SK-N-SH (cell line): ENCODE measurements around the gene EYA2. TPM values are rescaled to one million over a fixed set of nuclear protein-coding genes. Genes with fewer than 3 reads are reported as not detected.

Experiments used
- CTCF ChIA-PET: fragments of 300-600, 350-600 bp; formaldehyde crosslinking; extraction: SDS; loops from one replicate; lab custom pipeline; 2021; lab: Yijun Ruan, JAX
- POLR2A ChIA-PET: fragments of 350-600 bp; sonication (Branson Sonifier 250); formaldehyde crosslinking; extraction: SDS; loops from one replicate; lab custom pipeline; 2020; ENCODE audit warnings: antibody characterized with exemption, inconsistent platforms; lab: Yijun Ruan, JAX
- DNase-seq: peaks from one replicate; pipeline ENCODE4 v3.0.0; 2012
- H2AFZ ChIP-seq: fragments of 200-600 bp; sonication (generic); 2 replicates; pipeline ENCODE4 v1.8.1; 2016; ENCODE audit warnings: antibody characterized with exemption, mild to moderate bottlenecking, low read depth
- H3F3A ChIP-seq: fragments of 200-600 bp; sonication (generic); replicated peaks from 2 replicates; pipeline ENCODE3; 2016; ENCODE audit warnings: antibody characterized with exemption, mild to moderate bottlenecking; ENCODE audit not compliant: insufficient read depth
- H3K27ac ChIP-seq, 2 experiments: fragments of 200-500 bp in 1 of 2; fragments of 200-600 bp in 1 of 2; sonication (Bioruptor generic) in 1 of 2; sonication (generic), shearing (Covaris generic) in 1 of 2; 2 replicates each; pipeline versions ENCODE4 v1.5.1 to v1.6.1; 2014 to 2016; ENCODE audit warnings: low read depth in 2 of 2, inconsistent platforms in 1 of 2, low read length in 1 of 2, mild to moderate bottlenecking in 1 of 2, mixed read lengths in 1 of 2
- H3K27me3 ChIP-seq: fragments of 200-600 bp; sonication (generic), shearing (Covaris generic); 2 replicates; pipeline ENCODE4 v1.6.1; 2016; ENCODE audit warnings: mixed run types; ENCODE audit not compliant: insufficient read depth
- H3K36me3 ChIP-seq, 2 experiments: fragments of 200-500 bp in 1 of 2; fragments of 200-600 bp in 1 of 2; sonication (Bioruptor generic) in 1 of 2; sonication (generic) in 1 of 2; replicated peaks in 1 of 2; 2 replicates each; pipeline versions ENCODE3 to v1.5.1; 2014 to 2016; ENCODE audit warnings: low read length in 1 of 2, mild to moderate bottlenecking in 1 of 2; ENCODE audit not compliant: insufficient read depth in 2 of 2, control insufficient read depth in 1 of 2
- H3K4me1 ChIP-seq, 2 experiments: fragments of 200-500 bp in 1 of 2; fragments of 200-600 bp in 1 of 2; sonication (Bioruptor generic) in 1 of 2; sonication (generic), shearing (Covaris generic) in 1 of 2; 2 replicates each; pipeline versions ENCODE4 v1.5.1 to v1.6.1; 2014 to 2016; ENCODE audit warnings: low read depth in 1 of 2, low read length in 1 of 2, mixed run types in 1 of 2; ENCODE audit not compliant: insufficient read depth in 2 of 2, control insufficient read depth in 1 of 2
- H3K4me2 ChIP-seq: fragments of 200-600 bp; sonication (generic), shearing (Covaris generic); 2 replicates; pipeline ENCODE4 v1.6.1; 2017; ENCODE audit warnings: mixed run types
- H3K4me3 ChIP-seq, 2 experiments: fragments of 200-500 bp in 1 of 2; fragments of 200-600 bp in 1 of 2; sonication (Bioruptor generic) in 1 of 2; sonication (generic), shearing (Covaris generic) in 1 of 2; 2 replicates each; pipeline versions ENCODE4 v1.5.1 to v1.8.1; 2014 to 2016; ENCODE audit warnings: low read depth in 2 of 2, inconsistent platforms in 1 of 2, low read length in 1 of 2, mild to moderate bottlenecking in 1 of 2, mixed read lengths in 1 of 2, moderate library complexity in 1 of 2
- H3K79me2 ChIP-seq: fragments of 200-600 bp; sonication (generic); 2 replicates; pipeline ENCODE4 v1.8.1; 2017; ENCODE audit warnings: mild to moderate bottlenecking; ENCODE audit not compliant: insufficient read depth
- H3K9ac ChIP-seq: fragments of 200-600 bp; sonication (generic); 2 replicates; pipeline ENCODE4 v1.6.1; 2017; ENCODE audit warnings: mixed run types
- H3K9me2 ChIP-seq: fragments of 200-600 bp; sonication (generic); 2 replicates; pipeline ENCODE4 v1.6.1; 2017; ENCODE audit warnings: mixed run types
- H3K9me3 ChIP-seq: fragments of 200-600 bp; sonication (generic); 2 replicates; pipeline ENCODE4 v1.6.1; 2017; ENCODE audit warnings: mixed run types, mild to moderate bottlenecking, moderate library complexity
- H4K20me1 ChIP-seq: fragments of 200-600 bp; sonication (generic); 2 replicates; pipeline ENCODE4 v1.6.1; 2017; ENCODE audit warnings: mild to moderate bottlenecking, mixed run types; ENCODE audit not compliant: insufficient read depth
- CHD2 ChIP-seq: fragments of 150-350 bp; IDR thresholded peaks from 2 replicates; pipeline ENCODE4 v1.6.1; 2018; ENCODE audit warnings: low read length; ENCODE audit not compliant: partially characterized antibody
- CTCF ChIP-seq: fragments of 200-600 bp; sonication (generic); IDR thresholded peaks from 2 replicates; pipeline ENCODE4 v1.6.1; 2017; ENCODE audit warnings: antibody characterized with exemption, mild to moderate bottlenecking, moderate library complexity
- ELF1 ChIP-seq: IDR thresholded peaks from 2 replicates; pipeline ENCODE4 v1.4.0; 2012
- EZH2phosphoT487 ChIP-seq: fragments of 200-600 bp; sonication (generic); IDR thresholded peaks from 2 replicates; pipeline ENCODE4 v1.6.1; 2017; ENCODE audit warnings: low read depth, mixed run types, mild to moderate bottlenecking, antibody characterized with exemption, moderate library complexity, borderline replicate concordance
- FOSL2 ChIP-seq: IDR thresholded peaks from 2 replicates; pipeline ENCODE4 v1.4.0; 2012; ENCODE audit warnings: low read depth, mild to moderate bottlenecking, moderate library complexity, borderline replicate concordance
- FOXJ3 ChIP-seq: sonication (generic); formaldehyde crosslinking; IDR thresholded peaks from 2 replicates; pipeline ENCODE4 v1.5.1; 2020; ENCODE audit warnings: mild to moderate bottlenecking, missing genetic modification reagents
- FOXM1 ChIP-seq: IDR thresholded peaks from 2 replicates; pipeline ENCODE4 v1.4.0; 2012; ENCODE audit warnings: low read depth, mild to moderate bottlenecking
- GABPA ChIP-seq: IDR thresholded peaks from 2 replicates; pipeline ENCODE4 v1.4.0; 2012; ENCODE audit warnings: low read depth, mild to moderate bottlenecking
- IRF3 ChIP-seq: fragments of 150-350 bp; IDR thresholded peaks from 2 replicates; pipeline ENCODE4 v1.6.1; 2016; ENCODE audit warnings: mild to moderate bottlenecking, low read depth, low read length
- JUND ChIP-seq: IDR thresholded peaks from 2 replicates; pipeline ENCODE4 v1.4.0; 2012
- MAX ChIP-seq: IDR thresholded peaks from 2 replicates; pipeline ENCODE4 v1.4.0; 2012; ENCODE audit warnings: low read depth
- MXI1 ChIP-seq: IDR thresholded peaks from 2 replicates; pipeline ENCODE4 v1.6.1; 2012; ENCODE audit warnings: mild to moderate bottlenecking, low read depth, low read length, improper control_type of control experiment
- NFIC ChIP-seq: IDR thresholded peaks from 2 replicates; pipeline ENCODE4 v1.4.0; 2012; ENCODE audit warnings: borderline replicate concordance
- POLR2AphosphoS5 ChIP-seq: IDR thresholded peaks from 2 replicates; pipeline ENCODE4 v1.6.1; 2012; ENCODE audit warnings: low read depth, low read length
- RAD21 ChIP-seq: IDR thresholded peaks from 2 replicates; pipeline ENCODE4 v1.6.1; 2012; ENCODE audit warnings: mild to moderate bottlenecking, low read length
- RFX5 ChIP-seq: IDR thresholded peaks from 2 replicates; pipeline ENCODE4 v1.6.1; 2012; ENCODE audit warnings: mild to moderate bottlenecking, improper control_type of control experiment, low read length
- RXRA ChIP-seq: IDR thresholded peaks from 2 replicates; pipeline ENCODE4 v1.4.0; 2012; ENCODE audit warnings: low read depth, mild to moderate bottlenecking, borderline replicate concordance
- SIN3A ChIP-seq: IDR thresholded peaks from 2 replicates; pipeline ENCODE4 v1.6.1; 2012; ENCODE audit warnings: low read depth, mild to moderate bottlenecking, low read length, moderate library complexity, borderline replicate concordance
- SMC3 ChIP-seq: IDR thresholded peaks from 2 replicates; pipeline ENCODE4 v1.6.1; 2012; ENCODE audit warnings: low read depth, low read length, improper control_type of control experiment
- TAF1 ChIP-seq: IDR thresholded peaks from 2 replicates; pipeline ENCODE4 v1.6.1; 2012; ENCODE audit warnings: low read depth, mild to moderate bottlenecking, low read length, moderate library complexity, borderline replicate concordance
- TCF12 ChIP-seq: IDR thresholded peaks from 2 replicates; pipeline ENCODE4 v1.4.0; 2012
- TEAD4 ChIP-seq: IDR thresholded peaks from 2 replicates; pipeline ENCODE4 v1.4.0; 2012; ENCODE audit warnings: mild to moderate bottlenecking, borderline replicate concordance; ENCODE audit not compliant: insufficient read depth
- USF1 ChIP-seq: IDR thresholded peaks from 2 replicates; pipeline ENCODE4 v1.4.0; 2012; ENCODE audit warnings: low read depth, borderline replicate concordance
- YY1 ChIP-seq: IDR thresholded peaks from 2 replicates; pipeline ENCODE4 v1.4.0; 2012; ENCODE audit warnings: low read depth, mild to moderate bottlenecking
- WGBS: methylation state at CpG from one replicate; pipeline ENCODE4 v1.1.6; 2017; ENCODE audit warnings: low lambda C conversion rate; 5-methylcytosine and 5-hydroxymethylcytosine counted together
- polyA plus RNA-seq, 3 experiments: library from polyadenylated mRNA; depleted of rRNA; stranded (reverse); fragments of >200 nt; gene quantifications; 2 replicates each; pipeline ENCODE4 v1.2.3, GENCODE V29; 2012

Gene EYA2
- polyA plus RNA-seq, 1 of the 3 experiments (the other 2 are of a cell fraction), result 0.05 TPM

GRCh38 chr20:46951840-46952497 lies 57.3 kb downstream of the EYA2 start:
- no peak overlapping the region for H3K4me2 ChIP-seq
- POLR2A ChIA-PET, result no interaction called here
- H3K4me1 ChIP-seq, result no peaks in the 10 kb centered on the region
- no peak for DNase-seq
- H3K27ac ChIP-seq, result no peak overlapping the region
- 56% methylated on average over 10 of the region's 10 CpGs for WGBS
- no peak for TF ChIP-seq RAD21
- no peak for TF ChIP-seq TCF12
- TF ChIP-seq RXRA, result no peak
- TF ChIP-seq FOXM1, result no peak
- no peak for TF ChIP-seq GABPA
- TF ChIP-seq USF1, result no peak
- no peak for TF ChIP-seq POLR2AphosphoS5
- TF ChIP-seq MAX, result no peak
- TF ChIP-seq MXI1, result no peak
- TF ChIP-seq TAF1, result no peak
- TF ChIP-seq RFX5, result no peak
- no peaks in the 10 kb centered on the region for H3K79me2 ChIP-seq
- no peaks in the 10 kb centered on the region for H4K20me1 ChIP-seq
- no peak overlapping the region for H3K9ac ChIP-seq
- no peaks in the 10 kb centered on the region for H3K9me3 ChIP-seq
- CTCF ChIA-PET, result interaction anchor here (3.1 kb wide), 1 partner anchor 11 kb away, joined by 9 read pairs; no protein-coding TSS in a partner anchor
- H2AFZ ChIP-seq, result no peak overlapping the region
- no peaks in the 10 kb centered on the region; the same call in 1 of the 2 replicates for H3K27me3 ChIP-seq
- no peak overlapping the region for H3K4me3 ChIP-seq
- H3K9me2 ChIP-seq, result no peaks in the 10 kb centered on the region
- H3K36me3 ChIP-seq, result no peaks in the 10 kb centered on the region
- no peaks in the 10 kb centered on the region for H3F3A ChIP-seq

- Histone ChIP-seq H3K4me1 (no peaks in the 10 kb centered on the region), H4K20me1 (no peaks in the 10 kb centered on the region), H2AFZ (no peak overlapping the region), H3F3A (peaks cover 2% of the 10 kb centered on the region), H3K9me3 (no peaks in the 10 kb centered on the region), H3K9me2 (no peaks in the 10 kb centered on the region), H3K36me3 (no peaks in the 10 kb centered on the region), H3K27ac (no peak overlapping the region), H3K4me3 (no peak overlapping the region), H3K27me3 (no peaks in the 10 kb centered on the region; the same call in 1 of the 2 replicates), H3K9ac (no peak overlapping the region), H3K4me2 (no peak overlapping the region), H3K79me2 (no peaks in the 10 kb centered on the region)
- ChIA-PET POLR2A (no interaction called here), CTCF (interaction anchor here (0.5 to 3.1 kb wide), 3 partner anchors 10 to 185 kb away, joined by 3 to 9 read pairs (median 4); no protein-coding TSS in a partner anchor)
- 61% methylated on average over 4 of the region's 4 CpGs for WGBS
- no peak for DNase-seq
- TF ChIP-seq JUND, result no peak
- TF ChIP-seq RXRA, result no peak
- TF ChIP-seq POLR2AphosphoS5, result no peak
- TF ChIP-seq ELF1, result no peak
- TF ChIP-seq GABPA, result no peak
- no peak for TF ChIP-seq SIN3A
- no peak for TF ChIP-seq SMC3
- no peak for TF ChIP-seq IRF3
- no peak for TF ChIP-seq RAD21
- TF ChIP-seq YY1, result no peak
- TF ChIP-seq FOSL2, result no peak
- no peak for TF ChIP-seq TAF1
- no peak for TF ChIP-seq NFIC
- no peak for TF ChIP-seq CTCF
- TF ChIP-seq EZH2phosphoT487, result no peak
- no peak for TF ChIP-seq CHD2
- TF ChIP-seq TEAD4, result no peak
- TF ChIP-seq RFX5, result no peak
- TF ChIP-seq FOXJ3 (CRISPR knock-in tag), result no peak
These were observed 59.0 kb downstream of the EYA2 start for GRCh38 chr20:46953596-46953995.
